HG03354 (cell line): ENCODE data around the gene HPS1.

Experiments
- ATAC-seq: cut with Tn5 transposase; IDR thresholded peaks from one replicate; pipeline ENCODE4 v1.9.1; 2021; ENCODE audit warnings: mild to moderate bottlenecking; ENCODE audit not compliant: unreplicated experiment, poor library complexity, severe bottlenecking

HPS1 gene

GRCh38 chr10:98435178-98435577 is 11.6 kb downstream of the HPS1 start:
- no peak for ATAC-seq

- no peak for ATAC-seq
These were observed 12.6 kb downstream of the HPS1 start for GRCh38 chr10:98433881-98434732.

DNA sequence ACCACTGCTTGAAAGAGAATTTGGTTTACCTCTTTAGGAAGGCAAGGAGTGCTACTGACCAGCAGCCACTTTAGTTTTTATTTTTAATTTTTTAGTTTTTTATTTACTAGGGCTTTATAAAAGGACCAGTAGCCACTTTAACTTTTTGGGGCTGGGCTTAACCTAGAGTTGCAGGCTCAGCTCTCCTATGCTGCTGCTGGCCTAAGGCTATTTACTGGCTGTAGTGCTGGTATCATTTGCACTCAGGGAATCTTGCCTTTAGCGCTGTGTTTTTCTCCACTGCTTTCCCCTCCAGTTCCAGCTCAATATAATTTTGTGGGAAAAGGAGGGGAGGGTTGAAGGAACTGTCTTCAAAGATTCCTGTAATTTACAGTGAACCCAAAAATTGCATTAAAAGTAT is 13.4 kb downstream of the HPS1 start:
- no peak for ATAC-seq

GRCh38 chr10:98432330-98432729 is 14.4 kb downstream of the HPS1 start:
- no peak for ATAC-seq

DNA sequence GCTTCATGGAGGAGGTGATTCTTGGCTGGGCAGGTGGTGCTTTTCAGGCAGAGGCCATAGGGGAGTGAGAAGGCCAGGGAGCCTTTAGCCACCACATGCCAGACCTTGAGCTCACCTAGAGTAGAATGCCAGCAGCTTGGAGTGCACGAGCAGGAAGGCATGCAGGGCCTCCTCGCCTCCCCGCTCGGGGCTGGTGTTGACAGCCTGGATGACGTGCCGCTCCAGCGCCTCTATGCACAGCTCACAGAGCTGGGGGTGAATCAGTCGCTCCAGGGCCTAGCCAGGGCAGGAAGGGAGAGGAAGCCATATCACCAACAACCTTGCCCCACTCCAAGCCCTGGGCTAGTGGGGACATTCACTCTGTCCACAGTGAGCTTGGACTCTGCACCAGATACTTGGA is 15.7 kb downstream of the HPS1 start:
- no peak for ATAC-seq

GRCh38 chr10:98430427-98430826 is 16.3 kb downstream of the HPS1 start:
- no peak for ATAC-seq

DNA sequence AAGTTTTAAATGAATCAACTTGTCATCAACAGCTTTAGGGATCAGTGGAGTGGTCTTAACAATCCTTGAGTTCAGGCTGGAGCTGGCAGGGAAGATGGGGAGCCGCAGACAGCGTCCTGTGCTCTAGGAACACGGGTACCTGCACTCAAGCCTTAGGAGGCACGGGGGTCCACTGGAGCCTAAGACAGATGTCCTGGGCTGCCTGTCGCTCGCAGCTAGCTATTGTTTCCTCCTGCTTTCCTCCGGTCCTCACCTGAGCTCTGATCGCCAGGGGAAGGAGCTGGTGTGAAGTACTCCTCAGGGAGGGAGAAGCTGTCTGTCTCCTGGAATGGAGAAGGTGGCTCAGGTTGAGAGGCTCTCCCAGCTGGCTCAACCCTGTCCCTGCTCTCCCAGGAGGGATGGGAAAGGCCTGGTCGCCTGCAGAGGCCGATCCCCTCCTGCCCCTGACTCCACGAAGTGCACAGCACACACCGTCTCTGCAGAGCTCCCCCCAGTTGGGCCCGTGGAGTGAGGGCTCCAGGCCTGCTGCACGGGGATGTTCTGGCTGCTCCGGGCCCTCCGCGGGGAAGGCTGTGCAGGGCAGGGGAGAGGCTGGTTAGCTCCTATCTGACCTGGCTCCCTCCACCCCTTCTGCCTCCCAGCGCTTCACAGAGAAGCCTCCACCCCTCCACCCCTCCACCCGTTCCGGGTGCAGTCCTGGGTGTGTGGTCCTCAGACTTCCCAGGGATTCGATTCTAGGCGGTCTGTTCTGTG is 17.2 kb downstream of the HPS1 start:
- ATAC-seq: no peak

GRCh38 chr10:98427011-98427515 is 19.7 kb downstream of the HPS1 start:
- ATAC-seq: no peak

GRCh38 chr10:98425511-98426352 is 21.0 kb downstream of the HPS1 start:
- ATAC-seq: peak; percentile 76

DNA sequence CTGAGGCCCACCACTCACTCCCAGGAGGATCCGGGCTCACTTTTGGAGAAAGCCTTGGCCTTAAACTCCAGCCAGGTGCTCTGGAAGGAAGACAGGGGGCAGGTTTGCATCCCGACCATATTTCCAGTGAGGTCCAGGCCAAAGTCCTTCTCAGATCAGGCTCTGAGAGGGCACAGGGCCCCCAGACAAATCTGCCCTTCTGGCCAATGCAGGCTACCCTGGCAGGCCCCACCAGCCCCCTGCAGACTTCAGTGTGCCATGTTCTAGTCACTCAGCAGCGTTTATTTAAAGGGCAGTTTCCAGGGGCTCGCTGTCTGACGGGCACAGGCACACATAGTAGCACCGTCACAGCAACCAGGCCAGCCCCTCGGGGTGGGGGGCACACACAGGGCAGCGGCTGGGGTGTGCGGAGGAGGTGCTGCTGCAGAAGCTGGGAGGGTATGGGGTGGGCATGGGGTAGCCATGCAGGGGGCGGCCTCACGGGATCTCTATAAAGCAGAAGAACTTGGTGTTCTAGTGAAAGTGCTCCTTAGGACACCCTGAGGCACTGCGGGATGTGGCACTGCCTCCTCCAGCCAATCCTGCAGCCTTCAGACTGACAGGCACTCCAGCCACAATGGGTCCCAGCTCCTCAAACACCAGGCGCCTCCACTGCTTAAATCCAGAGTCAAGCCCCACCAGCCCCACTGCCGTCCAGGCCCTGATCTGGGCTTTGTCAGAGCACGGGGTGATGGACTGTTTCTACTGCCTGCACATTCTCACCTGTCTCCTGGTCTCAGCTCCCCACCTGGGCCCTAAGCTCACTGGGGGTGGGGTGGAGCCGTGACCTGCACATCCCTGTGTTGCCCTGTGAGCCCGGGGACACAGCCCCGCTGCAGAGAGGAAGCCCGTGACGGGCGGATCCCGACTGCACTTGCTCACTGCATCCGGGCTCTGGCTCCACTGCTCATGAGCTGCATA is 22.2 kb downstream of the HPS1 start:
- no peak for ATAC-seq

- no peak for ATAC-seq
These were observed 23.0 kb downstream of the HPS1 start for GRCh38 chr10:98423691-98424120.

DNA sequence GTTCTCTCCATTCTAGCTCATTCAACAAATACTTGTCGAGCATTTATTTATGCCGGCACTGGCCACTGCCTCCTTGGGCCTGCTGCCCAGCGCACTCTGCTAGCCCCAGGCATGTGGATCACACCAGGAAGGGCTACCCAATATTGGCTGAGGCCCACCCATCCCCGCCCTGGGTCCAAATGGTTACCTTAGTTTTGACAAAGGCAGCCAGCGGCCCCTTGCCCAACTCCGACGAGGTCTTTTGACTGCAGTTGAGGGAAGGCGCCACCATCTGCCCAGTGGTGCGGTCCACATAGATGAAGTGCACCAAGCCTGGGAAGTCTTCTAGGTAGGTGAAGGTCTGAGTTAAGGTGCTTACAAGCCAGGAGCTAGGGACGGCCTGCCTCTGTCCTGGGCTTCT is 24.6 kb downstream of the HPS1 start:
- no peak for ATAC-seq

DNA sequence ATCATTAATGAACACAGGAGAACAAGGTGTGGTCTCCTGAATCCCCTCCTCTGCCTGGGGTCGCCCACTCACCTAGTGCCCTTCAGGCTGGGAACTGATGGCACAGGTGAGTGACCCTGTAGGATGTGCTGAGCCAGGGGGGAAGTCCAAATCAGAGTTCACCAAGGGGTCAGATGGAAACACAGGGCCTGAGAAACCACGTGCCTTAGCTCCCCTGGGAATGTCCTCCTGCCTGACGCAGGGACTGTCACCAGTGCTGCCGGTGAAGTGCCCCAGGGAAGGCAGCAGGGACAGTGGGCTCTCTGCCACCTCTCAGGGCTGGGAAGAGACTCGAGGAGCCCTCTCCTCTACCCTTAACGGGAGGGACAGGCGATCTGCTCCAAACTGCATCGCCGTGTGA is 25.9 kb downstream of the HPS1 start:
- ATAC-seq: no peak

DNA sequence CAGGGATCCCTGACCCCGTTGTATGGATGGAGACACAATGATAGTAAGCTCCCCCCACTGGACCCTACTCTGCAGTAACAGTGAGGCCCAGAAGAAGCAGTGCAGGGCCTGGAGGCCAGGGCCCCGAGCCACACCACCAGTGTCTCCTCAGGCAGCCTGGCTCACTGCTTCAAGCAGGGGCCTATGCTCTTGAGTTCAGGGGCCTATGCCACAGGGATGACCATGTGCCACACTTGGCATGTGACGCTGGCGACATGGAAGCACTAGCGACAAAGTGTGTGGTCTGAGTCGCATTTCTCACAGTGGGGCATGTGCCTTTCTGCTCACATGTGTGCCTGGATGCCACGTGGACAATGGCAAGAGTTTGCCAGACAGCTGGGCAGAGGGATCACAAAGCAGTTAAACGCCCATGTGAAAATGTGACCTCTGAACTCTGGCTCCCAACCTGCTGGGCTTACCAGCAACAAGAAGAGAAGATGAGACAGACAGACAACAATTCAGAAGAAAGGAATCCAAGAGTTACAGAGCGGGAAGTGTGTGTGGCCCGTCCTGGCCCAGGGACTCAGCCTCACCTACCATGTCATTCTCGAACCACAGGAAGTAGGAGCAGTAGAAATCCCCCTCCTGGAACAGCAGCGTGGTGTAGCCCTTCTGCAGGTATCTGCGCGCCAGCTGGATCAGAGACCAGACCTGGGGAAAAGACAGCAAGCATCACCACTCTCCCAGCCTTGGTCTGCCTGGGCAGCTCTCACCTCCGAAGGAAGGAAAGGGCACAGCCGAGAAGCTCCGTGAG is 27.1 kb downstream of the HPS1 start:
- ATAC-seq: no peak

- ATAC-seq: no peak
These were observed 27.9 kb downstream of the HPS1 start for GRCh38 chr10:98418665-98419468.

GRCh38 chr10:98417973-98418664 is 28.6 kb downstream of the HPS1 start:
- ATAC-seq: no peak

DNA sequence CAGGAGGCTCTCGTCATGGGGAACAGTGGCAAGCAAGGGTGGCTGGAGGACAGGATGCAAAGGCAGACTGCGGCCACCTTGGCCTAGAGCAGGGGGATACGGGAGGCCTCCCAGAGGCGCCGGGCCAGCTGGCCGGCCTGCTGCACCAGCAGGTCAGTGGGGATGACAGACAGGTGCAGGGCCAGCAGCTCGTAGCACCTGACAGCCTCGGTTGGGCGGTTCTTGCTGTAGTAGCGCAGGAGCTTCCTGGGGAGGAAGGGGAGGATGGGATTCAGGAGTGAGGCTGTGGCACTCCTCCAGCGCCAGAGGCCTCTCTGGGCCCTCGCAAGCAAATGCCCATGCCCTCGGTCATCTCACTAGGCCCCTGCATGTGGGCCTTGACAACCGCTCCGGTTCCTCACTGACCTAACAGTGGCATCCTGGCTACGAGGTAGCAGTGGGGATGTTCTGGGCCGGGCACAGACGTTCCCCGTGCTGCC is 29.2 kb downstream of the HPS1 start:
- no peak for ATAC-seq
